ENCODE data around the gene UBL4B.

DNA sequence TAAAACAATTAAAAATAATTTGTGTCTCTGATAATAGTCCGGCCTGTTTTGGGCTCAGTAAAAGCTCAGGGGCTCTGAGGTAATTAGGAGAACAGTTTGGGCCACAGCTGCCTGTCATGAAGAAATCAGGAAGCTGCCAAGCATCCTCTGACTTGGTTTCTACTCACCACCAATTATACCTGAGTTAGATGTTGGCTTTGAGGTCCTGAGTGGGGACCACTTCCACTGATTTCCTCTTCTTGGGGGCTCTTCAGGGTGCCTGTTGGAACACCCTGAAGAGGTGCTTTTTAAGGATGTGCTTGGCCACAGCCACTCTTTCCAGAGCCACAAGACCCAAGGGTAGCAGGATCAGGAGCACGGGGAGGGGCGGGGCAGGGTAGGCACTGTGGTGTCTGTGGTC is 48.9 kb downstream of the UBL4B start:
- TF ChIP-seq, protein P1, sequence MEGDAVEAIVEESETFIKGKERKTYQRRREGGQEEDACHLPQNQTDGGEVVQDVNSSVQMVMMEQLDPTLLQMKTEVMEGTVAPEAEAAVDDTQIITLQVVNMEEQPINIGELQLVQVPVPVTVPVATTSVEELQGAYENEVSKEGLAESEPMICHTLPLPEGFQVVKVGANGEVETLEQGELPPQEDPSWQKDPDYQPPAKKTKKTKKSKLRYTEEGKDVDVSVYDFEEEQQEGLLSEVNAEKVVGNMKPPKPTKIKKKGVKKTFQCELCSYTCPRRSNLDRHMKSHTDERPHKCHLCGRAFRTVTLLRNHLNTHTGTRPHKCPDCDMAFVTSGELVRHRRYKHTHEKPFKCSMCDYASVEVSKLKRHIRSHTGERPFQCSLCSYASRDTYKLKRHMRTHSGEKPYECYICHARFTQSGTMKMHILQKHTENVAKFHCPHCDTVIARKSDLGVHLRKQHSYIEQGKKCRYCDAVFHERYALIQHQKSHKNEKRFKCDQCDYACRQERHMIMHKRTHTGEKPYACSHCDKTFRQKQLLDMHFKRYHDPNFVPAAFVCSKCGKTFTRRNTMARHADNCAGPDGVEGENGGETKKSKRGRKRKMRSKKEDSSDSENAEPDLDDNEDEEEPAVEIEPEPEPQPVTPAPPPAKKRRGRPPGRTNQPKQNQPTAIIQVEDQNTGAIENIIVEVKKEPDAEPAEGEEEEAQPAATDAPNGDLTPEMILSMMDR (IDR thresholded peaks at IDR 0.05; ENCODE audit: low read depth, low read length, poor library complexity, severe bottlenecking), result no peak
- TF ChIP-seq EZH2phosphoT487 (IDR thresholded peaks at IDR 0.05; ENCODE audit: borderline replicate concordance, low read length), result no peak

All from DOHH2 (cell line).